Measurements from ENCODE around the gene RXRB.
"Not testable (repeated sequence)": the region's sequence is repeated elsewhere in the genome, so short reads cannot be mapped to it uniquely, and the experiment has no call there.

RXRB gene

GRCh38 chr6:33200219-33201146, at the start of gene RXRB, which contains the start of gene SLC39A7:
TSS of gene RXRB (minus strand) at chr6:33200665. CDS start at chr6:33200476, 189 bp downstream.
TSS of gene SLC39A7 (plus strand) at chr6:33200867. CDS start at chr6:33201246, 379 bp downstream.
- peak; percentile 99 for DNase-seq

DNA sequence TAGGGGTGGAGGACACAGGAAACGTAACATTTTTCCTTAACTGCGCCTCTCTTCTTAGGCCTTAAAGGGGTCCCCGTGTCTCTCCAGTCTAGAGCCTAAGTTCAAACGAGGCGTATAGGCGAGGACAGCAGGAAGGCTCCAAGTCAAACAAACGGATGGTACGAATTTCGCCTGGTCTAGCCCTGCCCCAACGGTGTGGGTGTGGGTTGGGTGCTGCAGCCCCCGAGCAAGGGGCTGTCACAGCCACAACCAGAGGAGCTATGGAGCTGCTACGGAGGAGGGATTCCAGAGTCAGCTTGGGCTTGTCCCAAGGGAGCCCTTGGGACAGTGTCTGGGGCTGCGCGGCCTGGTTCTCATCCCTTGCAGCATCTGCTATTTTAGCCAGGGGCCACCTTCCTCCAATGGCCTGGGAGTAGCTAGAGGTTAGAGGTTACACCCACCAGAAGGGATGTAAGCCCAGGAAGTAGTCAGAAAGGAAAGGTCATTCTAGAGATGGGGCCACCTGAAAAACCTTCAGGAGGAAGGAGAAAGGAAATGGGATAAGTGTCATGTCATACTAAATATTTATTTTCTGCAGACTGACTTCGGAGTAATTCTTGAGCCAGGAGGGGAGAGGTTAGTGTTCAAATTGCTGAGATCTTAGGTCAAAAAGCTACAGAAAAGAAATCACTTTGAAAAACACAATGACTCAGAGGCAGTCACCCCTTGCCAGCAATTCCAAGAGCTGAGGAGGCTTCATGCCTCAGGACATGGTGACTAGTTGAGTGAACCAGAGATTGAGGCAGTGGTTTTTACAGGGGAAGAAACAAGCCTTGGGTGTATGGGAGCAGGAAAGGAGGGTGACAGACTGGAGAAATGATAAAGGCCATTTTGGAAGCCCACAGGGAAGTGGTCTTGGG, 49.5 kb upstream of the RXRB start:
- DNase-seq, result peak; percentile 87

GRCh38 chr6:33248932-33249731, 48.7 kb upstream of the RXRB start:
- DNase-seq, result peak; percentile 99

DNA sequence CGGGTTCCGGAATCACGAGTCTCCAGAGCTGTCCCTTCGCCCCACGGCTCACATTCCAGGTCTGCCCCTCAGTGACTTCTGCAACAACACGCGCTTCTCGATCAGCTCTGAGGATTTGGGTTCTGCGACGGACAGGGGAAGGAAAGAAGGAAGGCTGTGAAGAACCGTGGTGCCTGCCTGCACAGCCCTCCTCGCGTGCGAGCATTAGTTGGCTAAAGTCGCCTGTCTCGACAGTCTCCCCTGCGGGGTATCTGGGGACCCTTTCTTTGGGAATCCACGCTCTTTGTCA, 48.1 kb upstream of the RXRB start:
- peak; percentile 52 for DNase-seq

GRCh38 chr6:33247977-33248642, 47.6 kb upstream of the RXRB start:
- peak; percentile 83 for DNase-seq

- no peak for DNase-seq
Measured at GRCh38 chr6:33243476-33243875, 43.0 kb upstream of the RXRB start.

DNA sequence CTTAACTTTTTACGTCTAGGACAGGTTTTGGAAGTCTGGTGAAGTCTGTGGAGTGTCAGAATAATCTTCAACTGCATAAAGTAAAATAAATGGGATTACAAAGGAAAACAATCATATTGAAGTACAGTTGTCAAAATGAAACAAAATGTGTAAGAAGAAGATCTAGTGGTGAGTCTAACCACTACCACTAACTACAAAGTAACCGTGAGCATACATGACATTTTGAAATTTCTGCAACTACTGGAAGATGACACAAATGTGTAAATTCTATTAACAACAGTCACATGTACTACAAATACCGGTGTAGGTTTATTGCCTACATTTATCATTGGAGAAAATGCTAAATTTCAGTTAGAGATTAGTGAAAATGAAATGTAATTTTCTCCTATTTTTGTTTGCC, 41.5 kb upstream of the RXRB start:
- no peak for DNase-seq

DNA sequence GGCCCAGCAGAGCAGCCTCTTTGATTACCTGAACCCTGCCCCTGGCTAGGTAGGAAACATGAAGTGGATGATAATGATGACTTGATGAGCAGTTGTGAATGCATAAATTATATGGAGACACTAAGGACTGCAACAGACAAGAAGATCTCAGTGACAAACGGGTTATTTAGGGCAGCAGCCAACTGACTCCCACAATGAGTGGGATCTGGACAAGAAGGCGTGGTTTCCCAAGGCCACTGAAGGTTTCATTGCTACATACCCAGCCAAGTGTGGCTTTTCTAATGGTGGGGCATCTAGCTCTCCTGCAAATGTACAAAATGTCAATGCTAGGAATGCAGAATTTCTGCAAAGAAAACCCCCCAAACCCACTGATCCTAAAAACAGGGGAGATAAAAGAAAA, 37.3 kb upstream of the RXRB start:
- no peak for DNase-seq

DNA sequence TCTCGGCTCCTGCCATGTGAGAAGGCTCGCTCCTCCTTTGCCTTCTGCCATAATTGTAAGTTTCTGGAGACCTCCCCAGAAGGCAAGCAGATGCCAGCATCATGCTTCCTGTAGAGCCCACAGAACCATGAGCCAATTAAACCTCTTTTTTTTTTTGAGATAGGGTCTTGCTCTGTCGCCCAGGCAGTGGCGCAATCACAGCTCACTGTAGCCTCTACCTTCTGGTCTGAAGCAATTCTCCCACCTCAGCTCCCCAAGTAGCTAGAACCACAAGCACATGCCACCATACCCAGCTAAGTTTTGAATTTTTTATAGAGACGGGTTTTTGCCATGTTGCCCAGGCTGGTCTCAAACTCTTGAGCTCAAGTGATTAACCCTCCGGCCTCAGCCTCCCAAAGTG, 36.4 kb upstream of the RXRB start:
- no peak for DNase-seq

- DNase-seq, result no peak
Measured at GRCh38 chr6:33236328-33236727, 35.9 kb upstream of the RXRB start.

DNA sequence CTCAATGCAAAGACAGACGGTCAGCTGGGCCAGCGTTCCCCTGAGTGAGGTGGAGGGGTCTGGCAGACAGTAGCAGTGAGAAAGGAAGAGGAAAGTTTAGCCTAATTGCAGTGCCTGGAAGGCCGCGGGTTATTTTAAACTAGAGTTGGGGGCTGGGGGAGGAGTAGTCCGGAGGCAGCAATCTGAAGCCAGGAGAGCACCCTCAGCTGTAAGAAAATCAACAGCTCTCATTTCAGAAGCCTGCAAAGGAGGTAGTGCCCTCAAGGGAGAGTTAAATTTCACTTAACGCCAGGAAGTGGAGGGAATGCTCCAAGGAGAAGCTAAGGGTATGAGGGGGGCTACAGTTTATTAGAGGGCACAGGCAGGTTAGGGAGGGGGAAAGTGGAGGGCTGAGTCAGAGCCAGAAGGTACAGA, 34.8 kb upstream of the RXRB start:
- DNase-seq, result no peak

DNA sequence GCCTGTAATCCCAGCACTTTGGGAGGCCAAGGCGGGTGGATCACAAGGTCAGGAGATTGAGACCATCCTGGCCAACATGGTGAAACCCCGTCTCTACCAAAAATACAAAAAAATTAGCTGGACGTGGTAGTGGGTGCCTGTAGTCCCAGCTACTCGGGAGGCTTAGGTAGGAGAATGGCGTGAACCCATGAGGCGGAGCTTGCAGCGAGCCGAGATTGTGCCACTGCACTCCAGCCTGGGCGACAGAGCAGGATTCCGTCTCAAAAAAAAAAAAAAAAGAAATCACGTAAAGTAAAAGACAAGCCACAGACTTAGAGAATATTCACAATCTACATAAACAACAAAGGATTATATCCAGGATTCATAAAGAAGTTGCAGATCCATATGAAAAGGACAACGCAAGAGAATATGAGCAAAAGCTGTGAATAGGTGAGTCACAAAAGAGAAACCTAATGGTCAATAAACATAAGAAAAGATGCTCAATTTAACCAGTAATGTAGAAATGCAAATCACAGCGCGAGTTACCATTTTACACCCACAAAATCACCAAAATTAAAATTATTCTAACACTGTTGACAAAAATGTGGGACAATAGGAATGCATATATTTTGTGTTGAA, 26.1 kb upstream of the RXRB start:
- DNase-seq, result not testable (repeated sequence)

DNA sequence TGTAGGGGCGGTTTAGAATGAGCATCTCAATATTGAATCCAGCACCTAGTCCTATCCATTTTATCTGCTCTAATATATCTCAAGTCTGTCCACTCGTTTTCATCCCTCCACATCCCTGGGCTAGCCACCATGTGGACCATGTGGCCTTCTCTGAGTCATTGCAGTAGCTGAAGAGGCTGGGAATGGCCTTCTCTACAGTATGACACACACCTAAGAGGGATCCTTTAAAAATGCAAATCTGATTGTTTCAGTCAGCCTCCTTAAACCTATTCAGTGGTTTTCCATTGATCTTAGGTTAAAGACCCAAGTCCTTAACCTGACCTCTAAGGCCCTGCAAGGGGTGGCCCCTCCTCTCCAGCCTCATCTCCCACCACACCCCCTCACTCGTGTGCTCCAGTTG, 17.2 kb upstream of the RXRB start:
- DNase-seq, result no peak

GRCh38 chr6:33217246-33217645, 16.8 kb upstream of the RXRB start:
- DNase-seq, result no peak

GRCh38 chr6:33216117-33216649, 15.7 kb upstream of the RXRB start:
- DNase-seq, result no peak

DNA sequence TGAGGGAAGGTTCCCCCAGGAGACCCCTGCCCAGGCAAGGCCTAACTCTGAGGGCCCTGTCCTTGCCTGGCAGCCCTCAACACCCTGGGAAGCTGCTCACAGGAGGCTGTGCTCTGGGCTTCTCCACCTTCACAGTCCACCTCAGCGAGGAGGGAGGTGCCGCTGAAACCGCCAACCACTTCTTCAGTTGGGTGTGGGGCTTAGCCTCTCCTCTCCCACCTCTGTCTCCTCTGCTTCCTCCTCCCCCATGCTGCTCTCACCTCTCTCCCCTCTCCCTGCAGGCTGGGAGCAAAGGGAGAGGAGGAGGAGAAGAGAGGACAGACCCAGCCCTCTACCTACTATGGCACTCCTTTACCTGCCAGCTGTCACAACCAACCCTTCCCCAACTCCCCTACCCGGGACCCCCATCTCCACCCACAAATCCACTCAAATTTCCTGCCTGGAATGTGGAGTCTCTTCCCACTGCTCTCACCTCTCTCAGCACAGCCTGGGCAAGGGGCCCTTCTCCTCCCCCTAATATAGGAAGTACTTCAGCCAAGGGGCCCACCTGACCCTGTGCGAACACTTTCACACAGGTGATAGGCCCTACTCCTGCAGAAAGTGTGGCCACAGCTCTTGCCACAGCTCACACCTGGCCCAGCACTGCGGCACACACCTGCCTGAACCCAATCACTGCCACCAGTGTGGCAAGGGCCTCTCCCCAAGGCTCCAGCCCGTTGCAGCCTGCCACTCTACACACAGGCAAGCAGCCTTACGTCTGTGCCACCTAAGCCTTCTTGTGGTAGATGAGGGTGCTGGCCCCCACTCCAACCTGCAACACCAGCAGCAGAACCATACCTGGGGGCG, 15.0 kb upstream of the RXRB start:
- DNase-seq, result no peak

DNA sequence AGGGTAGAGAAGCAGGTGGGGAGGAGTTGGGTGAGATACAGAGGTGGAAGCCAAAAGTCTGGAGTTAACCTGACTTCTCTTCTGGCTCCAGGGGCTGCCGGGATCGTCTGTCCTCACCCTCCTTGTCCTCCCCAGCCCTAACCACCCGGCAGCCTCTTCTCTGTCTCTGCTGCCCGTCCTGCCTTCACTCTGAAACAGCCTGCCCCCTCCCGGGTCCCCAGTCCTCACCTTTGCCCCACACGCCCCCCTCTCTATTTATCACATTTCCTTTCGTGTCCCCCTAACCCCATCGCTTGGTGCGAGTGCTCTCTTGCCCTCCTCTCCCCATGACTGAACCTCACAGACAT, 13.5 kb upstream of the RXRB start:
- no peak for DNase-seq

GRCh38 chr6:33213166-33213988, 12.9 kb upstream of the RXRB start:
- DNase-seq, result peak; percentile 27

GRCh38 chr6:33212857-33213165, 12.3 kb upstream of the RXRB start:
- DNase-seq, result no peak
